ENCODE measurements around the gene MLXIP. TPM values are rescaled to one million over a fixed set of nuclear protein-coding genes. Genes with fewer than 3 reads are reported as not detected.

MLXIP gene
- total RNA-seq, 1 donor from 2014 or later = 48.7 TPM

Other genes starting within 250 kb of the MLXIP start
- not detected in 2 replicates for gene HPD, start 219.9 kb upstream of the MLXIP start, total RNA-seq
- gene PSMD9, start 190.0 kb upstream of the MLXIP start, total RNA-seq = 33.5 and 38.8 TPM in 2 replicates
- gene CFAP251, start 160.2 kb upstream of the MLXIP start, total RNA-seq = 8.9 and 9.3 TPM in 2 replicates
- 43.7 and 49.3 TPM in 2 replicates for gene BCL7A, start 56.9 kb upstream of the MLXIP start, total RNA-seq
- not detected in 2 replicates for gene IL31, start 95.5 kb downstream of the MLXIP start, total RNA-seq
- 5.4 and 5.5 TPM in 2 replicates for gene LRRC43, start 104.4 kb downstream of the MLXIP start, total RNA-seq
- gene B3GNT4, start 125.0 kb downstream of the MLXIP start, total RNA-seq = 0.27 and 0.91 TPM in 2 replicates
- gene DIABLO, start 147.3 kb downstream of the MLXIP start, total RNA-seq = 63.8 and 65.3 TPM in 2 replicates
- gene VPS33A, start 187.7 kb downstream of the MLXIP start, total RNA-seq = 33.2 and 40.4 TPM in 2 replicates